HCT116 (cell line): Measurements from ENCODE around the gene RAPH1. TPM values are rescaled to one million over a fixed set of nuclear protein-coding genes. Genes with fewer than 3 reads are reported as not detected.

Source experiments
- ATAC-seq: fragments of 200-7000 bp; cut with Tn5 transposase; 2 replicates; pipeline ENCODE4 v1.9.1; 2020; ENCODE audit warnings: mild to moderate bottlenecking, moderate library complexity
- BruUV-seq: library from RNA; stranded (reverse); fragments of 400-500 nt; replicated peaks from 2 replicates; lab custom pipeline; 2021; lab: Mats Ljungman, UMichigan
- CTCF ChIA-PET: fragments of 300-600 bp; sonication (Branson Sonifier 250); formaldehyde crosslinking; loops from one replicate; lab custom pipeline; 2021; ENCODE audit warnings: antibody characterized with exemption; lab: Charles Lee
- POLR2A ChIA-PET: fragments of 300-600, 350-600 bp; sonication (Branson Sonifier 250); formaldehyde crosslinking; loops from one replicate; lab custom pipeline; 2021; ENCODE audit warnings: antibody characterized with exemption; lab: Charles Lee
- RAD21 ChIA-PET, 2 experiments: fragments of 300-600 bp; sonication (Branson Sonifier 250); formaldehyde crosslinking; loops; one replicate each; lab custom pipeline; 2023; ENCODE audit warnings: low total read pairs in 2 of 2; ENCODE audit not compliant: uncharacterized antibody in 2 of 2, unreplicated experiment in 2 of 2, low non-redundant PET in 1 of 2; lab: Charles Lee
- DNase-seq: peaks from one replicate; pipeline ENCODE4 v3.0.0-alpha.2; 2010; ENCODE audit warnings: low read depth, low spot score
- H2AFZ ChIP-seq: fragments of 200-600 bp; shearing (Covaris generic), sonication (generic); 2 replicates; pipeline ENCODE4 v1.6.1; 2017; ENCODE audit warnings: low read depth, mixed run types, mixed read lengths, antibody characterized with exemption, low read length; ENCODE audit not compliant: poor library complexity, severe bottlenecking
- H3K27ac ChIP-seq: 2 replicates; pipeline ENCODE4 v1.5.1; 2012; ENCODE audit warnings: low read depth, low read length
- H3K27me3 ChIP-seq: fragments of 200-600 bp; sonication (generic); 2 replicates; pipeline ENCODE4 v1.6.1; 2016; ENCODE audit warnings: mixed run types, low read length, mixed read lengths; ENCODE audit not compliant: insufficient read depth
- H3K36me3 ChIP-seq, 2 experiments: fragments of 200-500 bp in 1 of 2; fragments of 200-600 bp in 1 of 2; sonication (Bioruptor generic) in 1 of 2; sonication (generic) in 1 of 2; 2 replicates each; pipeline versions ENCODE4 v1.5.1 to v1.6.1; 2014 to 2016; ENCODE audit warnings: low read length in 2 of 2, inconsistent platforms in 1 of 2, mixed read lengths in 1 of 2, mixed run types in 1 of 2; ENCODE audit not compliant: insufficient read depth in 2 of 2, control insufficient read depth in 1 of 2
- H3K4me1 ChIP-seq, 2 experiments: fragments of 200-600 bp in 1 of 2; sonication (generic) in 1 of 2; 2 replicates each; pipeline versions ENCODE4 v1.5.1 to v1.6.1; 2012 to 2017; ENCODE audit warnings: low read length in 2 of 2, inconsistent platforms in 1 of 2, mild to moderate bottlenecking in 1 of 2, mixed read lengths in 1 of 2, mixed run types in 1 of 2, moderate library complexity in 1 of 2; ENCODE audit not compliant: insufficient read depth in 2 of 2, control insufficient read depth in 1 of 2
- H3K4me2 ChIP-seq: fragments of 200-600 bp; sonication (generic); 2 replicates; pipeline ENCODE4 v1.6.1; 2017; ENCODE audit warnings: mixed run types, low read length, mixed read lengths
- H3K4me3 ChIP-seq, 2 experiments: fragments of 200-600 bp in 1 of 2; sonication (generic) in 1 of 2; replicated peaks in 1 of 2; 2 replicates each; pipeline ENCODE4 v1.5.1; 2011 to 2016; ENCODE audit warnings: low read length in 2 of 2, control low read depth in 1 of 2, low read depth in 1 of 2, mild to moderate bottlenecking in 1 of 2, mixed read lengths in 1 of 2, mixed run types in 1 of 2
- H3K79me2 ChIP-seq: fragments of 200-600 bp; sonication (generic); 2 replicates; pipeline ENCODE4 v1.6.1; 2017; ENCODE audit warnings: mild to moderate bottlenecking, mixed run types, low read length, moderate library complexity, mixed read lengths; ENCODE audit not compliant: insufficient read depth
- H3K9ac ChIP-seq: fragments of 200-600 bp; sonication (generic); 2 replicates; pipeline ENCODE4 v1.6.1; 2016; ENCODE audit warnings: low read length, mixed read lengths
- H3K9me2 ChIP-seq: fragments of 200-600 bp; sonication (generic), shearing (Covaris generic); 2 replicates; pipeline ENCODE4 v1.6.1; 2017; ENCODE audit warnings: mixed run types, mild to moderate bottlenecking, moderate library complexity; ENCODE audit not compliant: insufficient read depth
- H3K9me3 ChIP-seq, 2 experiments: fragments of 200-500 bp in 1 of 2; fragments of 200-600 bp in 1 of 2; sonication (Bioruptor generic) in 1 of 2; sonication (generic) in 1 of 2; 2 replicates each; pipeline ENCODE4 v1.6.1; 2014 to 2017; ENCODE audit warnings: low read length in 2 of 2, mixed read lengths in 2 of 2, inconsistent platforms in 1 of 2, low read depth in 1 of 2, mild to moderate bottlenecking in 1 of 2, mixed run types in 1 of 2, moderate library complexity in 1 of 2; ENCODE audit not compliant: control insufficient read depth in 1 of 2, insufficient read depth in 1 of 2
- H4K20me1 ChIP-seq: fragments of 200-600 bp; sonication (generic), shearing (Covaris generic); 2 replicates; pipeline ENCODE4 v1.6.1; 2017; ENCODE audit warnings: mixed run types, mild to moderate bottlenecking, moderate library complexity; ENCODE audit not compliant: insufficient read depth
- CBX3 ChIP-seq: IDR thresholded peaks from 2 replicates; pipeline ENCODE4 v1.6.1; 2012; ENCODE audit warnings: low read depth
- EGR1 ChIP-seq: IDR thresholded peaks from 2 replicates; pipeline ENCODE4 v1.6.1; 2012; ENCODE audit warnings: low read depth
- ELF1 ChIP-seq: IDR thresholded peaks from 2 replicates; pipeline ENCODE4 v1.6.1; 2012; ENCODE audit warnings: low read depth, borderline replicate concordance
- EZH2 ChIP-seq: fragments of 200-600 bp; sonication (generic); IDR thresholded peaks from 2 replicates; pipeline ENCODE4 v1.6.1; 2017; ENCODE audit warnings: antibody characterized with exemption, mixed run types
- EZH2phosphoT487 ChIP-seq: fragments of 200-600 bp; IDR thresholded peaks from 2 replicates; pipeline ENCODE4 v1.6.1; 2018; ENCODE audit warnings: antibody characterized with exemption, borderline replicate concordance
- FOSL1 ChIP-seq: IDR thresholded peaks from 2 replicates; pipeline ENCODE4 v1.6.1; 2012; ENCODE audit warnings: low read depth
- JUND ChIP-seq: IDR thresholded peaks from 2 replicates; pipeline ENCODE4 v1.6.1; 2012
- POLR2AphosphoS5 ChIP-seq: IDR thresholded peaks from 2 replicates; pipeline ENCODE4 v1.6.1; 2011; ENCODE audit warnings: mild to moderate bottlenecking, low read depth, low read length, moderate library complexity
- RAD21 ChIP-seq: IDR thresholded peaks from 2 replicates; pipeline ENCODE4 v1.6.1; 2012; ENCODE audit warnings: low read depth, mild to moderate bottlenecking
- SIN3A ChIP-seq: IDR thresholded peaks from 2 replicates; pipeline ENCODE4 v1.6.1; 2012; ENCODE audit warnings: low read depth
- SP1 ChIP-seq: IDR thresholded peaks from 2 replicates; pipeline ENCODE4 v1.6.1; 2012; ENCODE audit warnings: low read depth
- SRF ChIP-seq: IDR thresholded peaks from 2 replicates; pipeline ENCODE4 v1.6.1; 2012; ENCODE audit warnings: low read depth
- TCF7L2 ChIP-seq: IDR thresholded peaks from 2 replicates; pipeline ENCODE4 v1.7.0; 2011; ENCODE audit warnings: borderline replicate concordance, inconsistent platforms; ENCODE audit not compliant: insufficient read depth, insufficient read length; ENCODE audit errors: extremely low read depth
- ZFX ChIP-seq: fragments of 450-650 bp; IDR thresholded peaks from 2 replicates; pipeline ENCODE4 v1.6.1; 2017
- ZNF274 ChIP-seq: fragments of 200-500 bp; sonication (Bioruptor generic); IDR thresholded peaks from 2 replicates; pipeline ENCODE4 v1.6.1; 2014; ENCODE audit warnings: mild to moderate bottlenecking, low read depth, low read length, inconsistent platforms
- intact Hi-C: fragments of 100-400 bp; cut with micrococcal nuclease; formaldehyde crosslinking; loops from 2 replicates; pipeline ENCODE4 v1.10.0; 2022
- total RNA-seq: library from RNA; stranded (reverse); gene quantifications from one replicate; pipeline ENCODE4 v1.2.1, GENCODE V29; 2021; ENCODE audit not compliant: unreplicated experiment
- TF ChIP-seq, protein P1 (sequence below), 3 experiments: fragments of 200-600 bp in 1 of 3; sonication (generic) in 1 of 3; IDR thresholded peaks in 2 of 3; conservative IDR thresholded peaks in 1 of 3; 2 replicates each; pipeline ENCODE4 v1.5.1; 2012 to 2017; ENCODE audit warnings: low read depth in 2 of 3, low read length in 2 of 3, antibody characterized with exemption in 1 of 3, borderline replicate concordance in 1 of 3, control low read depth in 1 of 3, mild to moderate bottlenecking in 1 of 3, mixed read lengths in 1 of 3, mixed run types in 1 of 3, moderate library complexity in 1 of 3; ENCODE audit not compliant: insufficient read depth in 1 of 3
- TF ChIP-seq, protein P2 (sequence below): IDR thresholded peaks from 2 replicates; pipeline ENCODE4 v1.6.1; 2011; ENCODE audit warnings: mild to moderate bottlenecking, low read length, moderate library complexity; ENCODE audit not compliant: insufficient replicate concordance; ENCODE audit errors: extremely low read depth
- TF ChIP-seq, protein P3 (sequence below): IDR thresholded peaks from 2 replicates; pipeline ENCODE4 v1.6.1; 2012
- TF ChIP-seq, protein P4 (sequence below): IDR thresholded peaks from 2 replicates; pipeline ENCODE4 v1.6.1; 2012; ENCODE audit warnings: low read depth
- TF ChIP-seq, protein P5 (sequence below): IDR thresholded peaks from 2 replicates; pipeline ENCODE4 v1.6.1; 2012

RAPH1 gene
- total RNA-seq, 1 experiment from 2014 or later, result 22.3 TPM

DNA sequence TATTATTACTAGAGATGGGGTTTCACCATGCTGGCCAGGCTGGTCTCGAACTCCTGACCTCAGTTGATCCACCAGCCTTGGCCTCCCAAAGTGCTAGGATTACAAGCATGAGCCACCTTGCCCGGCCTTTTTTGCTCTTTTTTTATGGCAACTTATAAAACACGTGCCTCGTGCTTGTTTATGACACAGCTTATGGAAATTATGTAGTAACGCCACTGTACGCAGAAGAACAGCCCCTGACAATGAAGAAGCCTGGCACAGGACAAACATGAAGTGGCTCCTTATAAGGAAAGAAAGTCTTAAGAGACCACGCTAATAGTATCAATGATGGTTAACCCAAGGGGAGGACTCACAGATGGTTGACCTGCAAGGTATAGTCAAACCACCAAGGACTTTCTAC lies 37.2 kb upstream of the RAPH1 start:
- no peaks in the 10 kb centered on the region for H3K4me1 ChIP-seq
- H3K4me2 ChIP-seq, result no peak overlapping the region
- no peaks in the 10 kb centered on the region for H3K9me3 ChIP-seq
- no peak overlapping the region for H3K27ac ChIP-seq
- no peaks in the 10 kb centered on the region for H3K36me3 ChIP-seq
- no peak overlapping the region for H2AFZ ChIP-seq
- no peaks in the 10 kb centered on the region for H3K9me2 ChIP-seq
- H4K20me1 ChIP-seq, result no peaks in the 10 kb centered on the region
- ChIA-PET RAD21 (no interaction called here), POLR2A (no interaction called here), CTCF (no interaction called here)
- TF ChIP-seq CBX3 (no peak), JUND (no peak), TCF7L2 (no peak), ZNF274 (no peak), POLR2AphosphoS5 (no peak), EZH2 (no peak), RAD21 (no peak), SIN3A (no peak), SRF (no peak), FOSL1 (no peak), EZH2phosphoT487 (no peak), ZFX (no peak), SP1 (no peak), ELF1 (no peak), EGR1 (no peak)
- TF ChIP-seq, protein P1, sequence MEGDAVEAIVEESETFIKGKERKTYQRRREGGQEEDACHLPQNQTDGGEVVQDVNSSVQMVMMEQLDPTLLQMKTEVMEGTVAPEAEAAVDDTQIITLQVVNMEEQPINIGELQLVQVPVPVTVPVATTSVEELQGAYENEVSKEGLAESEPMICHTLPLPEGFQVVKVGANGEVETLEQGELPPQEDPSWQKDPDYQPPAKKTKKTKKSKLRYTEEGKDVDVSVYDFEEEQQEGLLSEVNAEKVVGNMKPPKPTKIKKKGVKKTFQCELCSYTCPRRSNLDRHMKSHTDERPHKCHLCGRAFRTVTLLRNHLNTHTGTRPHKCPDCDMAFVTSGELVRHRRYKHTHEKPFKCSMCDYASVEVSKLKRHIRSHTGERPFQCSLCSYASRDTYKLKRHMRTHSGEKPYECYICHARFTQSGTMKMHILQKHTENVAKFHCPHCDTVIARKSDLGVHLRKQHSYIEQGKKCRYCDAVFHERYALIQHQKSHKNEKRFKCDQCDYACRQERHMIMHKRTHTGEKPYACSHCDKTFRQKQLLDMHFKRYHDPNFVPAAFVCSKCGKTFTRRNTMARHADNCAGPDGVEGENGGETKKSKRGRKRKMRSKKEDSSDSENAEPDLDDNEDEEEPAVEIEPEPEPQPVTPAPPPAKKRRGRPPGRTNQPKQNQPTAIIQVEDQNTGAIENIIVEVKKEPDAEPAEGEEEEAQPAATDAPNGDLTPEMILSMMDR (IDR thresholded peaks at IDR 0.05 in 2 of 3, conservative IDR thresholded peaks at IDR 0.05 in 1 of 3; ENCODE audit: borderline replicate concordance in 1 of 3, insufficient read depth in 1 of 3, low read depth in 2 of 3, low read length in 2 of 3), result no peak
- TF ChIP-seq, protein P2, sequence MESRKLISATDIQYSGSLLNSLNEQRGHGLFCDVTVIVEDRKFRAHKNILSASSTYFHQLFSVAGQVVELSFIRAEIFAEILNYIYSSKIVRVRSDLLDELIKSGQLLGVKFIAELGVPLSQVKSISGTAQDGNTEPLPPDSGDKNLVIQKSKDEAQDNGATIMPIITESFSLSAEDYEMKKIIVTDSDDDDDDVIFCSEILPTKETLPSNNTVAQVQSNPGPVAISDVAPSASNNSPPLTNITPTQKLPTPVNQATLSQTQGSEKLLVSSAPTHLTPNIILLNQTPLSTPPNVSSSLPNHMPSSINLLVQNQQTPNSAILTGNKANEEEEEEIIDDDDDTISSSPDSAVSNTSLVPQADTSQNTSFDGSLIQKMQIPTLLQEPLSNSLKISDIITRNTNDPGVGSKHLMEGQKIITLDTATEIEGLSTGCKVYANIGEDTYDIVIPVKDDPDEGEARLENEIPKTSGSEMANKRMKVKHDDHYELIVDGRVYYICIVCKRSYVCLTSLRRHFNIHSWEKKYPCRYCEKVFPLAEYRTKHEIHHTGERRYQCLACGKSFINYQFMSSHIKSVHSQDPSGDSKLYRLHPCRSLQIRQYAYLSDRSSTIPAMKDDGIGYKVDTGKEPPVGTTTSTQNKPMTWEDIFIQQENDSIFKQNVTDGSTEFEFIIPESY, result no peak
- TF ChIP-seq, protein P3, sequence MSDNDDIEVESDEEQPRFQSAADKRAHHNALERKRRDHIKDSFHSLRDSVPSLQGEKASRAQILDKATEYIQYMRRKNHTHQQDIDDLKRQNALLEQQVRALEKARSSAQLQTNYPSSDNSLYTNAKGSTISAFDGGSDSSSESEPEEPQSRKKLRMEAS, result no peak
- TF ChIP-seq, protein P4, sequence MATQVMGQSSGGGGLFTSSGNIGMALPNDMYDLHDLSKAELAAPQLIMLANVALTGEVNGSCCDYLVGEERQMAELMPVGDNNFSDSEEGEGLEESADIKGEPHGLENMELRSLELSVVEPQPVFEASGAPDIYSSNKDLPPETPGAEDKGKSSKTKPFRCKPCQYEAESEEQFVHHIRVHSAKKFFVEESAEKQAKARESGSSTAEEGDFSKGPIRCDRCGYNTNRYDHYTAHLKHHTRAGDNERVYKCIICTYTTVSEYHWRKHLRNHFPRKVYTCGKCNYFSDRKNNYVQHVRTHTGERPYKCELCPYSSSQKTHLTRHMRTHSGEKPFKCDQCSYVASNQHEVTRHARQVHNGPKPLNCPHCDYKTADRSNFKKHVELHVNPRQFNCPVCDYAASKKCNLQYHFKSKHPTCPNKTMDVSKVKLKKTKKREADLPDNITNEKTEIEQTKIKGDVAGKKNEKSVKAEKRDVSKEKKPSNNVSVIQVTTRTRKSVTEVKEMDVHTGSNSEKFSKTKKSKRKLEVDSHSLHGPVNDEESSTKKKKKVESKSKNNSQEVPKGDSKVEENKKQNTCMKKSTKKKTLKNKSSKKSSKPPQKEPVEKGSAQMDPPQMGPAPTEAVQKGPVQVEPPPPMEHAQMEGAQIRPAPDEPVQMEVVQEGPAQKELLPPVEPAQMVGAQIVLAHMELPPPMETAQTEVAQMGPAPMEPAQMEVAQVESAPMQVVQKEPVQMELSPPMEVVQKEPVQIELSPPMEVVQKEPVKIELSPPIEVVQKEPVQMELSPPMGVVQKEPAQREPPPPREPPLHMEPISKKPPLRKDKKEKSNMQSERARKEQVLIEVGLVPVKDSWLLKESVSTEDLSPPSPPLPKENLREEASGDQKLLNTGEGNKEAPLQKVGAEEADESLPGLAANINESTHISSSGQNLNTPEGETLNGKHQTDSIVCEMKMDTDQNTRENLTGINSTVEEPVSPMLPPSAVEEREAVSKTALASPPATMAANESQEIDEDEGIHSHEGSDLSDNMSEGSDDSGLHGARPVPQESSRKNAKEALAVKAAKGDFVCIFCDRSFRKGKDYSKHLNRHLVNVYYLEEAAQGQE, result no peak
- TF ChIP-seq, protein P5, sequence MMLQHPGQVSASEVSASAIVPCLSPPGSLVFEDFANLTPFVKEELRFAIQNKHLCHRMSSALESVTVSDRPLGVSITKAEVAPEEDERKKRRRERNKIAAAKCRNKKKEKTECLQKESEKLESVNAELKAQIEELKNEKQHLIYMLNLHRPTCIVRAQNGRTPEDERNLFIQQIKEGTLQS, result no peak
- H3K9ac ChIP-seq, result no peak overlapping the region
- ATAC-seq (no peak), DNase-seq (no peak)
- H3K79me2 ChIP-seq, result no peaks in the 10 kb centered on the region
- intact Hi-C loops, result no loop called here
- no peak overlapping the region for H3K4me3 ChIP-seq
- BruUV-seq, result no TSS peak
- H3K27me3 ChIP-seq, result no peaks in the 10 kb centered on the region
